SK-N-SH (cell line): ENCODE data around the gene IRX2. TPM values are rescaled to one million over a fixed set of nuclear protein-coding genes. Genes with fewer than 3 reads are reported as not detected.

Experiments
- CTCF ChIA-PET: fragments of 300-600, 350-600 bp; formaldehyde crosslinking; extraction: SDS; loops from one replicate; lab custom pipeline; 2021; lab: Yijun Ruan, JAX
- POLR2A ChIA-PET: fragments of 350-600 bp; sonication (Branson Sonifier 250); formaldehyde crosslinking; extraction: SDS; loops from one replicate; lab custom pipeline; 2020; ENCODE audit warnings: antibody characterized with exemption, inconsistent platforms; lab: Yijun Ruan, JAX
- DNase-seq: peaks from one replicate; pipeline ENCODE4 v3.0.0; 2012
- H2AFZ ChIP-seq: fragments of 200-600 bp; sonication (generic); 2 replicates; pipeline ENCODE4 v1.8.1; 2016; ENCODE audit warnings: antibody characterized with exemption, mild to moderate bottlenecking, low read depth
- H3F3A ChIP-seq: fragments of 200-600 bp; sonication (generic); replicated peaks from 2 replicates; pipeline ENCODE3; 2016; ENCODE audit warnings: antibody characterized with exemption, mild to moderate bottlenecking; ENCODE audit not compliant: insufficient read depth
- H3K27ac ChIP-seq, 2 experiments: fragments of 200-500 bp in 1 of 2; fragments of 200-600 bp in 1 of 2; sonication (Bioruptor generic) in 1 of 2; sonication (generic), shearing (Covaris generic) in 1 of 2; 2 replicates each; pipeline versions ENCODE4 v1.5.1 to v1.6.1; 2014 to 2016; ENCODE audit warnings: low read depth in 2 of 2, inconsistent platforms in 1 of 2, low read length in 1 of 2, mild to moderate bottlenecking in 1 of 2, mixed read lengths in 1 of 2
- H3K27me3 ChIP-seq: fragments of 200-600 bp; sonication (generic), shearing (Covaris generic); 2 replicates; pipeline ENCODE4 v1.6.1; 2016; ENCODE audit warnings: mixed run types; ENCODE audit not compliant: insufficient read depth
- H3K36me3 ChIP-seq, 2 experiments: fragments of 200-500 bp in 1 of 2; fragments of 200-600 bp in 1 of 2; sonication (Bioruptor generic) in 1 of 2; sonication (generic) in 1 of 2; replicated peaks in 1 of 2; 2 replicates each; pipeline versions ENCODE3 to v1.5.1; 2014 to 2016; ENCODE audit warnings: low read length in 1 of 2, mild to moderate bottlenecking in 1 of 2; ENCODE audit not compliant: insufficient read depth in 2 of 2, control insufficient read depth in 1 of 2
- H3K4me1 ChIP-seq, 2 experiments: fragments of 200-500 bp in 1 of 2; fragments of 200-600 bp in 1 of 2; sonication (Bioruptor generic) in 1 of 2; sonication (generic), shearing (Covaris generic) in 1 of 2; 2 replicates each; pipeline versions ENCODE4 v1.5.1 to v1.6.1; 2014 to 2016; ENCODE audit warnings: low read depth in 1 of 2, low read length in 1 of 2, mixed run types in 1 of 2; ENCODE audit not compliant: insufficient read depth in 2 of 2, control insufficient read depth in 1 of 2
- H3K4me2 ChIP-seq: fragments of 200-600 bp; sonication (generic), shearing (Covaris generic); 2 replicates; pipeline ENCODE4 v1.6.1; 2017; ENCODE audit warnings: mixed run types
- H3K4me3 ChIP-seq, 2 experiments: fragments of 200-500 bp in 1 of 2; fragments of 200-600 bp in 1 of 2; sonication (Bioruptor generic) in 1 of 2; sonication (generic), shearing (Covaris generic) in 1 of 2; 2 replicates each; pipeline versions ENCODE4 v1.5.1 to v1.8.1; 2014 to 2016; ENCODE audit warnings: low read depth in 2 of 2, inconsistent platforms in 1 of 2, low read length in 1 of 2, mild to moderate bottlenecking in 1 of 2, mixed read lengths in 1 of 2, moderate library complexity in 1 of 2
- H3K79me2 ChIP-seq: fragments of 200-600 bp; sonication (generic); 2 replicates; pipeline ENCODE4 v1.8.1; 2017; ENCODE audit warnings: mild to moderate bottlenecking; ENCODE audit not compliant: insufficient read depth
- H3K9ac ChIP-seq: fragments of 200-600 bp; sonication (generic); 2 replicates; pipeline ENCODE4 v1.6.1; 2017; ENCODE audit warnings: mixed run types
- H3K9me2 ChIP-seq: fragments of 200-600 bp; sonication (generic); 2 replicates; pipeline ENCODE4 v1.6.1; 2017; ENCODE audit warnings: mixed run types
- H3K9me3 ChIP-seq: fragments of 200-600 bp; sonication (generic); 2 replicates; pipeline ENCODE4 v1.6.1; 2017; ENCODE audit warnings: mixed run types, mild to moderate bottlenecking, moderate library complexity
- H4K20me1 ChIP-seq: fragments of 200-600 bp; sonication (generic); 2 replicates; pipeline ENCODE4 v1.6.1; 2017; ENCODE audit warnings: mild to moderate bottlenecking, mixed run types; ENCODE audit not compliant: insufficient read depth
- FOXJ3 ChIP-seq: sonication (generic); formaldehyde crosslinking; IDR thresholded peaks from 2 replicates; pipeline ENCODE4 v1.5.1; 2020; ENCODE audit warnings: mild to moderate bottlenecking, missing genetic modification reagents
- FOXM1 ChIP-seq: IDR thresholded peaks from 2 replicates; pipeline ENCODE4 v1.4.0; 2012; ENCODE audit warnings: low read depth, mild to moderate bottlenecking
- GABPA ChIP-seq: IDR thresholded peaks from 2 replicates; pipeline ENCODE4 v1.4.0; 2012; ENCODE audit warnings: low read depth, mild to moderate bottlenecking
- MAX ChIP-seq: IDR thresholded peaks from 2 replicates; pipeline ENCODE4 v1.4.0; 2012; ENCODE audit warnings: low read depth
- MXI1 ChIP-seq: IDR thresholded peaks from 2 replicates; pipeline ENCODE4 v1.6.1; 2012; ENCODE audit warnings: mild to moderate bottlenecking, low read depth, low read length, improper control_type of control experiment
- NRF1 ChIP-seq: IDR thresholded peaks from 2 replicates; pipeline ENCODE4 v1.6.1; 2012; ENCODE audit warnings: low read depth, mild to moderate bottlenecking, low read length
- RAD21 ChIP-seq: IDR thresholded peaks from 2 replicates; pipeline ENCODE4 v1.6.1; 2012; ENCODE audit warnings: mild to moderate bottlenecking, low read length
- REST ChIP-seq: IDR thresholded peaks from 2 replicates; pipeline ENCODE4 v1.6.1; 2012; ENCODE audit warnings: mild to moderate bottlenecking, low read depth, low read length, moderate library complexity
- RFX5 ChIP-seq: IDR thresholded peaks from 2 replicates; pipeline ENCODE4 v1.6.1; 2012; ENCODE audit warnings: mild to moderate bottlenecking, improper control_type of control experiment, low read length
- RXRA ChIP-seq: IDR thresholded peaks from 2 replicates; pipeline ENCODE4 v1.4.0; 2012; ENCODE audit warnings: low read depth, mild to moderate bottlenecking, borderline replicate concordance
- TCF12 ChIP-seq: IDR thresholded peaks from 2 replicates; pipeline ENCODE4 v1.4.0; 2012
- YY1 ChIP-seq: IDR thresholded peaks from 2 replicates; pipeline ENCODE4 v1.4.0; 2012; ENCODE audit warnings: low read depth, mild to moderate bottlenecking
- WGBS: methylation state at CpG from one replicate; pipeline ENCODE4 v1.1.6; 2017; ENCODE audit warnings: low lambda C conversion rate; 5-methylcytosine and 5-hydroxymethylcytosine counted together
- polyA plus RNA-seq, 3 experiments: library from polyadenylated mRNA; depleted of rRNA; stranded (reverse); fragments of >200 nt; gene quantifications; 2 replicates each; pipeline ENCODE4 v1.2.3, GENCODE V29; 2012
- TF ChIP-seq, protein P1 (sequence below): IDR thresholded peaks from 2 replicates; pipeline ENCODE4 v1.4.0; 2012; ENCODE audit warnings: low read depth, borderline replicate concordance

Gene IRX2
- polyA plus RNA-seq, 1 of the 3 experiments (the other 2 are of a cell fraction), result not detected

DNA sequence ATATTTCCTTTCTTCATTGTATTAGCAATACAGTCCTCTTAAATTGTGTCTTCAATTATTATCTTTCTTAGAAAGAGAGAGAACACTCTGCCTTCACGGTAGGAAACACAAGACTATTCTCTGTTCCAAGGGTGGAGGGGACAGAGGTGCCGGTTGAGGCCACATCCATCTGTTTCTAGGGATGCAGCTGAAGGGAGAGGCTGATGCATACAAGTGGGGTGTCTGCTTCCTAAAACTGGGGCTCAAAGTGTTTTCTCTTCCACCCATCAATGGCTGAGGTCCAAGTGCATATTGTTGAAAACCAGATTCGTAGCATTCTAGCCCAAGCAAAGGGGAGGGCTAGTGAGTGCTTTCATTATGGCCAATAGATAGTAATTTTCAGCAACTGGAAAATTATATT, 9.5 kb downstream of the IRX2 start:
- 0% methylated on average over 3 of the region's 3 CpGs for WGBS
- TF ChIP-seq RFX5 (no peak), MAX (no peak), NRF1 (no peak), FOXM1 (no peak), MXI1 (no peak), YY1 (no peak), REST (no peak), FOXJ3 (CRISPR knock-in tag) (no peak), RAD21 (no peak), TCF12 (no peak), RXRA (no peak)
- TF ChIP-seq, protein P1, sequence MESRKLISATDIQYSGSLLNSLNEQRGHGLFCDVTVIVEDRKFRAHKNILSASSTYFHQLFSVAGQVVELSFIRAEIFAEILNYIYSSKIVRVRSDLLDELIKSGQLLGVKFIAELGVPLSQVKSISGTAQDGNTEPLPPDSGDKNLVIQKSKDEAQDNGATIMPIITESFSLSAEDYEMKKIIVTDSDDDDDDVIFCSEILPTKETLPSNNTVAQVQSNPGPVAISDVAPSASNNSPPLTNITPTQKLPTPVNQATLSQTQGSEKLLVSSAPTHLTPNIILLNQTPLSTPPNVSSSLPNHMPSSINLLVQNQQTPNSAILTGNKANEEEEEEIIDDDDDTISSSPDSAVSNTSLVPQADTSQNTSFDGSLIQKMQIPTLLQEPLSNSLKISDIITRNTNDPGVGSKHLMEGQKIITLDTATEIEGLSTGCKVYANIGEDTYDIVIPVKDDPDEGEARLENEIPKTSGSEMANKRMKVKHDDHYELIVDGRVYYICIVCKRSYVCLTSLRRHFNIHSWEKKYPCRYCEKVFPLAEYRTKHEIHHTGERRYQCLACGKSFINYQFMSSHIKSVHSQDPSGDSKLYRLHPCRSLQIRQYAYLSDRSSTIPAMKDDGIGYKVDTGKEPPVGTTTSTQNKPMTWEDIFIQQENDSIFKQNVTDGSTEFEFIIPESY, result no peak

DNA sequence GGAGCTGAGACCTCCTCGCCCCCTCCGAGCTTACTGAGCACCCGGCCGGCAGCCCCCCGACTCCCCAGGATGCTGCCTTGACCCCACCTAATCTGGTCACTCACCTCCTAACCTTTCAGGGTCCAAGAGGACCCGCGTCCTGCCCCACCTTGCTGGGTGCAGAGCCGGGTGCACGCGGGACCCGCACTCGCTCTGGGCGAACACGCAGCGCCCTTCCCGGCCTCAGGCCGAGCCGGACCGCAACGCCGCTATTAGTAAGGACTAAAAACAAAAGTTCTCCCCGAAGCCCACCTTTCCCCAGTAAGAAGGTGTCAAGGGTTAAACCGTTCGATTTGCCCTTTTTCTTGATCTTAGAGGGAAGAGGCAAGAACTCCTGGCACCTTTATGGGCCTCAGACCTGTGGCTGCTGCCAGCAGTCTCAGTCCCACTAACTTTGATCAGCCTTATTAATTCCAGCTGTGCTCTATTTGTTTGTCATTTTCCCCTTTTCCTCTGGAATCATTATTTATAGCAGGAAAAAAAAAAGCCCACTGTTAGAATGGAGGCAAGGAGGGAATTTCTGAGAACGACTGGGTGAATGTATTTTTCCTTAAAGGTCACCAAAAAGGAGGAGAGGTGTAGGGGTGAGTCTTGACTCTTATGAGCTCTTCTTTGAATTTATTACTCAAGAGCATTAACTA, 10.5 kb downstream of the IRX2 start:
- no peak overlapping the region for H3K4me3 ChIP-seq
- CTCF ChIA-PET, result no interaction called here
- POLR2A ChIA-PET, result no interaction called here
- no peak overlapping the region for H2AFZ ChIP-seq
- no peaks in the 10 kb centered on the region for H3K4me1 ChIP-seq
- no peaks in the 10 kb centered on the region for H3K9me3 ChIP-seq
- H3K36me3 ChIP-seq, result no peaks in the 10 kb centered on the region
- H3F3A ChIP-seq, result no peaks in the 10 kb centered on the region
- H3K9ac ChIP-seq, result no peak overlapping the region
- DNase-seq, result no peak
- peaks cover 75% of the 10 kb centered on the region for H3K27me3 ChIP-seq
- H3K9me2 ChIP-seq, result no peaks in the 10 kb centered on the region
- WGBS, result 21% methylated on average over 22 of the region's 25 CpGs
- H3K79me2 ChIP-seq, result no peaks in the 10 kb centered on the region
- no peaks in the 10 kb centered on the region for H4K20me1 ChIP-seq
- no peak overlapping the region for H3K27ac ChIP-seq
- TF ChIP-seq GABPA, result no peak
- no peak overlapping the region for H3K4me2 ChIP-seq

More for the DNA sequence above, 9.5 kb downstream of the IRX2 start:
- Histone ChIP-seq H3K4me1 (no peaks in the 10 kb centered on the region), H3K4me2 (no peak overlapping the region), H2AFZ (no peak overlapping the region), H3K36me3 (no peaks in the 10 kb centered on the region), H3K27me3 (peaks cover 75% of the 10 kb centered on the region), H3K9ac (no peak overlapping the region), H3K9me3 (no peaks in the 10 kb centered on the region), H4K20me1 (no peaks in the 10 kb centered on the region), H3K79me2 (no peaks in the 10 kb centered on the region), H3K4me3 (no peak overlapping the region), H3K9me2 (no peaks in the 10 kb centered on the region), H3K27ac (no peak overlapping the region), H3F3A (no peaks in the 10 kb centered on the region)
- ChIA-PET POLR2A (no interaction called here), CTCF (no interaction called here)
- DNase-seq, result no peak
